UCSD-AML1 (cell line): ENCODE results near the gene INPP4B.

Experiments used
- DNase-seq: peaks from one replicate; lab custom pipeline; 2025; ENCODE audit not compliant: unreplicated experiment; lab: John Stamatoyannopoulos, UW

INPP4B gene

GRCh38 chr4:142493255-142494110 is 352.6 kb downstream of the INPP4B start:
- DNase-seq: no peak

- no peak for DNase-seq
Measured at GRCh38 chr4:142485452-142485851, 360.6 kb downstream of the INPP4B start.

- no peak for DNase-seq
Measured at GRCh38 chr4:142480244-142480643, 365.9 kb downstream of the INPP4B start.

GRCh38 chr4:142475663-142476062 is 370.4 kb downstream of the INPP4B start:
- DNase-seq: no peak

- no peak for DNase-seq
Measured at GRCh38 chr4:142474398-142475087, 371.6 kb downstream of the INPP4B start.

- DNase-seq: no peak
Measured at GRCh38 chr4:142473960-142474338, 372.2 kb downstream of the INPP4B start.

GRCh38 chr4:142473218-142473959 is 372.7 kb downstream of the INPP4B start:
- no peak for DNase-seq

- DNase-seq: peak; percentile 16
Measured at GRCh38 chr4:142467088-142467487, 379.0 kb downstream of the INPP4B start.

- DNase-seq: no peak
Measured at GRCh38 chr4:142465526-142465925, 380.6 kb downstream of the INPP4B start.

- no peak for DNase-seq
Measured at GRCh38 chr4:142463206-142463605, 382.9 kb downstream of the INPP4B start.

GRCh38 chr4:142452161-142452855 is 393.8 kb downstream of the INPP4B start:
- DNase-seq: no peak

GRCh38 chr4:142449771-142450373 is 396.2 kb downstream of the INPP4B start:
- DNase-seq: no peak

- peak; percentile 60 for DNase-seq
Measured at GRCh38 chr4:142447009-142447408, 399.1 kb downstream of the INPP4B start.

GRCh38 chr4:142443469-142443868 is 402.6 kb downstream of the INPP4B start:
- no peak for DNase-seq

- DNase-seq: no peak
Measured at GRCh38 chr4:142440093-142440492, 406.0 kb downstream of the INPP4B start.

GRCh38 chr4:142435599-142436235 is 410.4 kb downstream of the INPP4B start:
- no peak for DNase-seq

GRCh38 chr4:142434519-142435224 is 411.4 kb downstream of the INPP4B start:
- no peak for DNase-seq

- DNase-seq: no peak
Measured at GRCh38 chr4:142428715-142429114, 417.4 kb downstream of the INPP4B start.

- DNase-seq: no peak
Measured at GRCh38 chr4:142427456-142427855, 418.6 kb downstream of the INPP4B start.

GRCh38 chr4:142423861-142424260 is 422.2 kb downstream of the INPP4B start:
- DNase-seq: no peak
